IMR-90 (cell line): ENCODE measurements around the gene RPL18. TPM values are rescaled to one million over a fixed set of nuclear protein-coding genes. Genes with fewer than 3 reads are reported as not detected.

ENCODE experiments used
- ATAC-seq: fragments of 200-7000 bp; cut with Tn5 transposase; 2 replicates; pipeline ENCODE4 v1.9.1; 2020; ENCODE audit warnings: low read depth, mild to moderate bottlenecking, moderate library complexity
- BruUV-seq: library from RNA; stranded (reverse); fragments of 400-500 nt; replicated peaks from 2 replicates; lab custom pipeline; 2021; lab: Mats Ljungman, UMichigan
- CTCF ChIA-PET: fragments of 300-600 bp; formaldehyde crosslinking; extraction: SDS; loops from one replicate; lab custom pipeline; 2021; ENCODE audit warnings: antibody characterized with exemption; lab: Yijun Ruan, JAX
- POLR2A ChIA-PET: fragments of 300-600 bp; sonication (Branson Sonifier 250); formaldehyde crosslinking; loops from one replicate; lab custom pipeline; 2022; ENCODE audit warnings: antibody characterized with exemption; ENCODE audit not compliant: unreplicated experiment; lab: Charles Lee
- DNase-seq: peaks from one replicate; pipeline ENCODE4 v3.0.0; 2013
- H2AFZ ChIP-seq: replicated peaks from 2 replicates; pipeline ENCODE3; 2013; ENCODE audit warnings: low read length, mild to moderate bottlenecking; ENCODE audit not compliant: poor library complexity
- H2AK5ac ChIP-seq: 2 replicates; pipeline ENCODE4 v1.6.1; 2013; ENCODE audit warnings: low read depth, low read length, inconsistent platforms
- H2AK9ac ChIP-seq: replicated peaks from 2 replicates; pipeline ENCODE3; 2013; ENCODE audit warnings: mild to moderate bottlenecking, low read depth, low read length, moderate library complexity; ENCODE audit not compliant: poor library complexity
- H2BK120ac ChIP-seq: 2 replicates; pipeline ENCODE4 v1.6.1; 2013; ENCODE audit warnings: low read depth, low read length, inconsistent platforms
- H2BK15ac ChIP-seq: 3 replicates; pipeline ENCODE4 v1.6.1; 2013; ENCODE audit warnings: low read depth, low read length, inconsistent platforms
- H2BK20ac ChIP-seq: 2 replicates; pipeline ENCODE4 v1.6.1; 2013; ENCODE audit warnings: low read depth, mild to moderate bottlenecking, inconsistent platforms, low read length, moderate library complexity
- H2BK5ac ChIP-seq: 2 replicates; pipeline ENCODE4 v1.6.1; 2013; ENCODE audit warnings: mild to moderate bottlenecking, low read depth, low read length, inconsistent platforms; ENCODE audit not compliant: poor library complexity, severe bottlenecking
- H3K14ac ChIP-seq: replicated peaks from 2 replicates; pipeline ENCODE4 v1.6.1; 2013; ENCODE audit warnings: low read depth, low read length, inconsistent platforms
- H3K18ac ChIP-seq: 2 replicates; pipeline ENCODE4 v1.6.1; 2013; ENCODE audit warnings: low read depth, low read length, control low read depth
- H3K23ac ChIP-seq: 2 replicates; pipeline ENCODE4 v1.6.1; 2013; ENCODE audit warnings: low read depth, low read length, inconsistent platforms
- H3K27ac ChIP-seq: 2 replicates; pipeline ENCODE4 v1.5.1; 2013; ENCODE audit warnings: mild to moderate bottlenecking, control low read depth, low read length; ENCODE audit not compliant: insufficient read depth
- H3K27me3 ChIP-seq: 2 replicates; pipeline ENCODE4 v1.6.1; 2013; ENCODE audit warnings: low read length; ENCODE audit not compliant: control insufficient read depth, insufficient read depth
- H3K36me3 ChIP-seq: 2 replicates; pipeline ENCODE4 v1.6.1; 2013; ENCODE audit warnings: low read length, mixed read lengths; ENCODE audit not compliant: control insufficient read depth, insufficient read depth
- H3K4ac ChIP-seq: 2 replicates; pipeline ENCODE4 v1.6.1; 2013; ENCODE audit warnings: low read depth, low read length, inconsistent platforms
- H3K4me1 ChIP-seq: 2 replicates; pipeline ENCODE4 v1.6.1; 2013; ENCODE audit warnings: low read length, mixed read lengths; ENCODE audit not compliant: control insufficient read depth, insufficient read depth
- H3K4me2 ChIP-seq: 2 replicates; pipeline ENCODE4 v1.6.1; 2013; ENCODE audit warnings: low read depth, mild to moderate bottlenecking, control low read depth, low read length, moderate library complexity
- H3K4me3 ChIP-seq: 2 replicates; pipeline ENCODE4 v1.5.1; 2013; ENCODE audit warnings: low read depth, mild to moderate bottlenecking, control low read depth, low read length, moderate library complexity; ENCODE audit not compliant: insufficient read depth
- H3K56ac ChIP-seq: 2 replicates; pipeline ENCODE4 v1.6.1; 2013; ENCODE audit warnings: low read length, inconsistent platforms; ENCODE audit not compliant: insufficient read depth; ENCODE audit errors: extremely low read depth
- H3K79me1 ChIP-seq, 2 experiments: 2 replicates each; pipeline ENCODE4 v1.6.1; 2013; ENCODE audit warnings: low read length in 2 of 2, inconsistent platforms in 1 of 2, low read depth in 1 of 2
- H3K9ac ChIP-seq: 2 replicates; pipeline ENCODE4 v1.6.1; 2013; ENCODE audit warnings: low read depth, low read length, control low read depth
- H3K9me1 ChIP-seq: 2 replicates; pipeline ENCODE4 v1.6.1; 2013; ENCODE audit warnings: low read length, inconsistent platforms; ENCODE audit not compliant: insufficient read depth
- H3K9me3 ChIP-seq: 2 replicates; pipeline ENCODE4 v1.6.1; 2013; ENCODE audit warnings: low read length; ENCODE audit not compliant: control insufficient read depth, insufficient read depth
- H4K20me1 ChIP-seq: 2 replicates; pipeline ENCODE4 v1.6.1; 2013; ENCODE audit warnings: low read length, inconsistent platforms; ENCODE audit not compliant: insufficient read depth
- H4K5ac ChIP-seq: 2 replicates; pipeline ENCODE4 v1.6.1; 2013; ENCODE audit warnings: mild to moderate bottlenecking, low read depth, low read length, control low read depth
- H4K8ac ChIP-seq, 2 experiments: 2 replicates each; pipeline ENCODE4 v1.6.1; 2013; ENCODE audit warnings: low read depth in 2 of 2, low read length in 2 of 2, control low read depth in 1 of 2, inconsistent platforms in 1 of 2
- H4K91ac ChIP-seq: 2 replicates; pipeline ENCODE4 v1.6.1; 2013; ENCODE audit warnings: low read depth, low read length, inconsistent platforms; ENCODE audit not compliant: insufficient read depth
- MAFK ChIP-seq: IDR thresholded peaks from 2 replicates; pipeline ENCODE4 v1.6.1; 2012; ENCODE audit warnings: low read depth, low read length, improper control_type of control experiment
- SMC3 ChIP-seq: fragments of 150-350 bp; IDR thresholded peaks from 2 replicates; pipeline ENCODE4 v1.6.1; 2016; ENCODE audit warnings: low read depth, mild to moderate bottlenecking, antibody characterized with exemption, low read length, moderate library complexity
- WGBS, 2 experiments: methylation state at CpG; one replicate each; pipeline versions ENCODE4 v1.1.5 to v1.1.7; 2013; ENCODE audit warnings: missing lambda C conversion rate in 2 of 2; ENCODE audit not compliant: insufficient read length in 1 of 2; ENCODE audit errors: extremely low coverage in 2 of 2; 5-methylcytosine and 5-hydroxymethylcytosine counted together
- dilution Hi-C: fragments of 300-500 bp; cut with HindIII; formaldehyde crosslinking; loops from one replicate; pipeline ENCODE4 v1.14.3; 2018; ENCODE audit warnings: low sequenced_read_pairs; ENCODE audit not compliant: unreplicated experiment
- in situ Hi-C: fragments of 300-500 bp; cut with MboI; formaldehyde crosslinking; loops from 3 replicates; pipeline ENCODE4 v1.14.3; 2019; ENCODE audit warnings: low sequenced_read_pairs, inconsistent platforms, mixed read lengths
- intact Hi-C: fragments of 100-400 bp; cut with micrococcal nuclease; formaldehyde crosslinking; loops from 2 replicates; pipeline ENCODE4 v1.10.0; 2022
- polyA plus RNA-seq, 3 experiments: library from polyadenylated mRNA; depleted of rRNA; stranded (reverse); fragments of >200 nt; gene quantifications; 2 replicates each; pipeline ENCODE4 v1.2.3, GENCODE V29; 2012; ENCODE audit warnings: low replicate concordance in 1 of 3
- total RNA-seq: library from RNA; depleted of rRNA; stranded (reverse); fragments of >200 nt; gene quantifications from 2 replicates; pipeline ENCODE4 v1.2.3, GENCODE V29; 2012
- TF ChIP-seq, protein P1 (sequence below): fragments of 150-350 bp; IDR thresholded peaks from 2 replicates; pipeline ENCODE4 v1.6.1; 2016; ENCODE audit warnings: low read depth, mild to moderate bottlenecking, low read length, moderate library complexity, borderline replicate concordance

RPL18 gene
- total and polyA plus RNA-seq, 2 of the 4 experiments (the other 2 are of a cell fraction): 1,909 to 2,254 TPM

DNA sequence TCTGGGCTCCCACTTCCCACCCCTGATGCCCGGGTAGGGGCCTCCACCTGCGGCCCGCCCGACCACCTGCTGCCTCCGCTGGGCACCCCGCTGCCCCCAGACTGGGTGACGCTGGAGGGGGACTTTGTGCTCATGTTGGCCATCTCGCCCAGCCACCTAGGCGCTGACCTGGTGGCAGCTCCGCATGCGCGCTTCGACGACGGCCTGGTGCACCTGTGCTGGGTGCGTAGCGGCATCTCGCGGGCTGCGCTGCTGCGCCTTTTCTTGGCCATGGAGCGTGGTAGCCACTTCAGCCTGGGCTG lies 10.3 kb upstream of the RPL18 start:
- Histone ChIP-seq H3K23ac (no peak overlapping the region), H3K14ac (no peak overlapping the region), H3K4me2 (no peak overlapping the region), H2BK20ac (no peak overlapping the region), H2AK5ac (no peak overlapping the region), H3K9me1 (peaks cover 16% of the 10 kb centered on the region), H3K4ac (no peak overlapping the region), H3K4me1 (peaks cover 34% of the 10 kb centered on the region), H3K9me3 (no peaks in the 10 kb centered on the region), H3K18ac (no peak overlapping the region), H2BK15ac (no peak overlapping the region), H3K56ac (no peak overlapping the region), H3K27ac (no peak overlapping the region), H4K8ac (no peak overlapping the region), H2BK120ac (no peak overlapping the region), H4K5ac (no peak overlapping the region), H3K4me3 (no peak overlapping the region), H3K79me1 (peaks cover 4 to 19% of the 10 kb centered on the region in 2 experiments), H4K91ac (no peak overlapping the region), H4K20me1 (no peaks in the 10 kb centered on the region), H3K36me3 (peaks cover 6% of the 10 kb centered on the region; the same call in 1 of the 2 replicates), H3K9ac (no peak overlapping the region), H3K27me3 (no peaks in the 10 kb centered on the region), H2AK9ac (no peak overlapping the region), H2BK5ac (no peak overlapping the region), H2AFZ (peak overlapping the region; percentile 24)
- DNase-seq: no peak
- no TSS peak for BruUV-seq
- in situ Hi-C loops: no loop called here
- 83% methylated on average over 13 of the region's 22 CpGs; no CpG with 5 or more reads in 1 of the 2 experiments for WGBS, 2 experiments
- POLR2A ChIA-PET: no interaction called here
- intact Hi-C loops: no loop called here
- CTCF ChIA-PET: no interaction called here
- TF ChIP-seq MAFK (no peak), SMC3 (no peak)
- TF ChIP-seq, protein P1, sequence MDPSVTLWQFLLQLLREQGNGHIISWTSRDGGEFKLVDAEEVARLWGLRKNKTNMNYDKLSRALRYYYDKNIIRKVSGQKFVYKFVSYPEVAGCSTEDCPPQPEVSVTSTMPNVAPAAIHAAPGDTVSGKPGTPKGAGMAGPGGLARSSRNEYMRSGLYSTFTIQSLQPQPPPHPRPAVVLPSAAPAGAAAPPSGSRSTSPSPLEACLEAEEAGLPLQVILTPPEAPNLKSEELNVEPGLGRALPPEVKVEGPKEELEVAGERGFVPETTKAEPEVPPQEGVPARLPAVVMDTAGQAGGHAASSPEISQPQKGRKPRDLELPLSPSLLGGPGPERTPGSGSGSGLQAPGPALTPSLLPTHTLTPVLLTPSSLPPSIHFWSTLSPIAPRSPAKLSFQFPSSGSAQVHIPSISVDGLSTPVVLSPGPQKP: no peak
- no peak for ATAC-seq
- dilution Hi-C loops: no loop called here
